Activated CD8-positive, alpha-beta memory T cell treated with anti-CD3 and anti-CD28 coated beads for 48 hours (primary cell): ENCODE results near the gene IGSF21.

Experiments used
- DNase-seq, 3 experiments: peaks; one replicate each; pipeline ENCODE4 v3.0.0-alpha.2; 2020; ENCODE audit warnings: low read depth in 2 of 3, low spot score in 2 of 3

Gene IGSF21

GRCh38 chr1:18175530-18176377 is 68.2 kb downstream of the IGSF21 start:
- no peak for DNase-seq

DNA sequence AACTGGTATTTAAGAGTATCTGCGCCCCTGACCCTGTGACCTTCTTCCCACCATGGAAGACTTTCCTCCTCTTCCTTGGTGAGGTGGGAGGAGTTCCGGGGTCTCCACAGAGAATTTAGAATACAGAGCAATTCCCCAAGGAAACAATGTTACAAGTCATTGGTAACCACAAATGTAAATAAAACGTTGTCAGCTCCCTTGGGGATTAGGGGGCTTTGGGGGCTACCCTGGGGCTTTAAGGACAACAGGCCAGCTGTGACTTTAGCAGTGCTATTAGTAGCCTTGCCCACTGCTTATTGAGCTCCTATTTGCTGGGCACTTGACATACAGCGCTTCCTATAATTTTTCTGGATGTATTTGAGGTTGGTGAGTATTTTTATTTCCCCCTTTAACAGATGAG is 69.0 kb downstream of the IGSF21 start:
- no peak for DNase-seq

DNA sequence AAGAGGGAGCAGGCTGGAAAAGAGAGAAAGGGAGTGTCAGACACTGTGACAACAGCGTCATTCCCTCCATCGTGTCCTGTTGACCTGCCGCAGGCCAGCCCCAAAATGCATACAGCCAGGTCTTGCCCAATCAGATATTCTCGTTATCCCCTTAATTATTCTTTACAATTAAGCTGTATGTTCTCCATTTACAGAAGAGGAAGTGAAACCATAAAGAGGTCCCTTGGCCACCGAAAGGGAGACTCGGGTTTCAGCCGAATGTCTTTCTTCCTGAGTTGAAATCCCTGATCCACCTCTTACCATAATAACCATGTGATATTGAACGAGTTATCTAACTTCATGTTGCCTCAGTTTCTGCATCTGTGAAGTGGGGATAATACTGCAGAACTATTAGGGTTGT is 70.5 kb downstream of the IGSF21 start:
- no peak for DNase-seq

DNA sequence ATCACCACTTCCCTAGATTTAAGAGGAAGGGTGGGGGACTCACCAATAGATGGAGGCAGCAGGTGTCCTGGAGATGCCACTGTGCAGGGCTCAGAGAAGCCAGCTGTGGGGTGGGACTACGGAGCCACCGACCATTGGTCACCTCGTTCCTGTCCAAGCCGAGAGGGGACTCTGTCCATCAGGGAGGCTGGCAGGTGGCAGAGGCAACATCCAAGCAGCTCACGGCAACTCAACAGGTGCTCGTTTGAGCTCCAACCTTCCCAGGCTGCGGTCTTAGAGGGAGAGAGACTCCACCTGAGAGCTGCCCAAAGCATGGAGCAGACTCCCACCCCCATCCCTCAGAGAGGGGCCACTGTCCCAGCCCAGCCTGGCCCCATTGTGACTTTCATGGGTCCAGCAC is 71.4 kb downstream of the IGSF21 start:
- no peak for DNase-seq

DNA sequence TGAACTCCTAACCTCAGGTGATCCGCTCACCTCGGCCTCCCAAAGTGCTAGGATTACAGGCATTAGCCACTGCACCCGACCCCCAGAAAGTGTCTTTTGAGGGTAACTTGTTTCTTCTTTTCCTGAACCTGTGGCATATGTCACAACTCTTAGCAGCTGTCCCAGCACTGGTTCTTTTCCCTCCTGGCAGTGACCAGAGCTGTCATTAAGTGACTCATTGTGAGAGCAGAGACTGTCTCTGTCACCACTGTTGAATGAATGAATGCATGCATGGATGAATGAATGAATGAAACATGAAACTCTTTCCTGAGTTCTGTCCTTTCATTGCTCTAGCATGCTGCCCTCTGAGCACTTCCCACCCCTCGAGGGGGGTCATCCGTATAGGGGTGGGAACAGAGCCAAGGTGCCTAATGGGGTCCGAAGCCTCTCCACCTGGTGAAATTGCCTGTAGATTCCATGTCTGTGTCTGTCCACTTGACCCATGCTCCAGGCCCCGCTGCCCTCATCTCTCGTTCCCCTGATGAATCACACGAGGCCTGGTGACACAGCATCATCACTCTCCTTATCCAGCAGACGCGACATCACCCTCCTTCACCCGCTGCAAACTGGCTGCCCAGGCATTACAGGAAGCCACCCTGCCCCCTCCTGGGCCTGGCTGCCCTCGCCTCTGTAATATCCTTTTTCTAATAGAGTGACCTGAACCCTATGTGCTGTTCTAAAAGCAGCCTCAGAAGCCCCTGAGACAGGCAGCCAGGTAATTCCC is 75.0 kb downstream of the IGSF21 start:
- DNase-seq: no peak

DNA sequence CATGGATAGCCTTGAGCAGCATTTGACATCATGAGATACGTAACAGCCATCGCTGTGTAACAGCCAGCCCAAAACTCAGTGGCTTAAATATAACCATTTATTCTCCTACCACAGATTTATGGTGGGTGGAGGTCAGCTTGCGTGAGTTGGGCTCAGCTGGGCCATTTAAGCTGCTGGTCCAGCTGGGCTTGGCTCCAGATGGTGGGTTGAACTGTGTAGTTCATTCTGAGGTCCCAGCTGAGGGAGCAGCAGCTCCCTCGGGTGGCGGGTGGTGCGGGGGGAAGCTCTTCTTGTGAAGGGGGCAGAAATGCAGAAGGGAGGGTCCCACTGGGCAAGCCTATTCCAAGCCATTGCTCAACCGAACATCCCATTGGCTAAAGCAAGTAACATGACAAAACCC is 75.9 kb downstream of the IGSF21 start:
- no peak for DNase-seq

GRCh38 chr1:18187054-18187453 is 79.5 kb downstream of the IGSF21 start:
- no peak for DNase-seq

DNA sequence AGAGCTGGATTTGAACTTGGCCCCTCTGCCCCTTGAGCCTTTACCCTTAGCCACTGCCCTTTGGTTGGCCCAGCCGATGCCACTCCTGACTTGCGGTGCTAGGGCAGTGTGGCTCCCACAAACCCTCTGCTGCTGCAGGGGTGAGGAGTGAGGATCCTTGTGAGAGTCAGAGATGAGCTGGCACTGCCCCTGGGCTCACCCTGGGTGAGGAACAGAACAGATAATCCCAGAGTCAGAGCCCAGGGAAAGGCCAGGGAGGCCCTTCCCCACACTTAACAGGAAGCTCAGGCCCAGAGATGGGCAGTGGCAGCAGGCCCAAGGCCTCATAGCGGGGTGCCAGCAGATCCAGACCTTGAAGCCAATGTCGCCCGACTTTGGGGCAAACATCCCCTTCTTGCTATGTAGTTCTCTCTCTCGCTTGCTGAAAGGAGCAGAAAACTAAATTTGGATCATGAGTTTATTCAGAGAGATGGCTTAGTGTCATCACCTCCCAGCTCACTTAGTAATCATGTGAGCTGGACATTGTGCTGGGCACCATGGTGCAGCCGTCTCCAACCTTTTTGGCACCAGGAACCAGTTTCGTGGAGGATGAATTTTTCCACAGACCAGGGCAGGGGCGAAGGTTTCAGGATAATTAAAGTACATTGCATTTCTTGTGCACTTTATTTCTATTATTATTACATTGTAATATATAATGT is 81.4 kb downstream of the IGSF21 start:
- DNase-seq: no peak

DNA sequence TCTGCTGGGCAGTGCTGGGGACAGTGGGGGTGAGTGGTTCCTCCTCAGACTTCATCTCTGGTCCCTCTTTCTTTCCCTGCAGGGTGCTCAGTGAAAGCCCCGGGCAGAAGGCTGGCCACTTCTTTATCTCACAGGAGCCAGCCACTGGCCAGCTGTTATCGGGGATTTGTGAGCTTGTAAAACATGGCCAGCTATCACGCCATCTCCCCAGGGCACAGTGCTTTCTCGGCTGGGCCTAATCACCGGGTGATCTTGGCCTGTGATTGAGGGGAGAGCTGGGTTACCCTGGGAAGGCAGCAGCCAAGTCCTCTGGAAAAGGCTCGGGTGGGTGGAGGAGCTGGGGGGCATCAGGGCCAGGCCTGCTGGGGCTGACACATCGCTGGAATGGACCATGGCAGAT is 83.0 kb downstream of the IGSF21 start:
- no peak for DNase-seq

DNA sequence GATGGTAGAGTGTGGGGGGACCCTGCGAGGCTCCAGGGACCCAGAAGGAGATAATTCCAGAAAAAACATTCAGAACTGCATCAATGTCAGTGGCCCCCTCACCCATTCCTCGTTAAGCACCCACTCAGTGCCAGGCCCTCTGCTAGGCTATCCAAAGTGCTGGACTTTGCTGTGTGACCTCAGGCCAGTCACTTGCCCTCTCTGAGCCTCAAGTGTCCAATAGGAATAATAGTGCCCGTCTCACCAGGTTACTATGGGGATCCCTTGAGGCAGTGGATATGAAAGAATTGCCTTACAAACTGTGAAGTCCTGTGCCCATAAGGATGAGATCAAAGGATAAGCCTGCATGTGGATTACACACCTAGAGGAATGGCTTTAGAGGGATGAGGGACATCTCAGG is 83.4 kb downstream of the IGSF21 start:
- no peak for DNase-seq

DNA sequence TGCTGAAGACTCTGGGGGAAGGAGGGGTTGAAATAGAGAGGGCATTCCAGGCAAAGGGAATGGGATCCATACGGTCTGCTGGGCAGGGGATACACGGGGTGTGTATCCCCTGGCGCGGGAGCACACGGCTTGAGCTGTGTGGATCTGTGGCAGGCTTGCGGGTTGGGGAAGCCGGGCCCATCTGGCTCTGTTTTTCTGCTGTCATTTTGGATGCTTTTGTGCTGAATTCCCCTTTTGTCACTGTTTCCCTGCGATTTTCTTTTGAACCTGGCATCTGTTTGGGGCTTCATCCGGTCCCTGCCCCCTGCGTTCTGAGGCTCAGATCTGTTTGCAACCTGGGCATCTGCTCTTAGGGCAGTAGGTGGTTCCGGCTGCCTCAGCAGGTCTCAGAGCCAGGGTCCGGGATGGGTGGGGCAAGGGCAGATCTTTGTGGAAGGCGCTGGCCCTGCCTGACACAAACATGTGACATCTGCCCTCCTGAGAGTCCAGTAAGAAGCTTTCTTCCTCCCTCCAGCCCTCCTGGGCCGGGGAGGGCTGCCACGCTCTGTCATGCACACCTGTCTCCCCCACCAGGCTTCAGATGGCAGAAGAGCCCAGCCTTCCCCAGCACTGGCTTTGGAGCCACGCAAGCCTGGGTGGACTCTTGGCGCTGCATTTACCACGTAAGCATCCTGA is 84.0 kb downstream of the IGSF21 start:
- no peak for DNase-seq

DNA sequence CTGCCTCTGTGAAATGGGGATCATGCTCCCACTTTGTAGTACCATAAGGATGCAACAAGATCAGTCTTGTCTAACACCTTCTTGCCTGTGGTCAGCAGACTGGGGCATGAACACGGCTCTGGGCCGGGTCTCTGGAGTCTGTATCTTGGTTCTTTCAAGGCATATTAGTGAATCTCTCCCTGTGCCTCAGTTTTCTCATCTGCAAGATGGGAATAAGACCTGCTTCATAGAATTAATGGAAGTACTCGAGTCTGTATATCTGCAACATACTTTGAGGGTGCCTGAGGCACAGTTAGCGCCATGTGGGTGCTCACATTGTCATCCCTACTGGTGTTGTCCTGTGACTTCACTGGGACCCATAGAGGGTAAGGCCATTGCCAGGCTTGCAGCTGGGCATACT is 84.6 kb downstream of the IGSF21 start:
- no peak for DNase-seq

- DNase-seq: no peak
Measured at GRCh38 chr1:18192974-18193373, 85.4 kb downstream of the IGSF21 start.

- DNase-seq: no peak
Measured at GRCh38 chr1:18197299-18197698, 89.7 kb downstream of the IGSF21 start.

- no peak for DNase-seq
Measured at GRCh38 chr1:18198260-18198659, 90.7 kb downstream of the IGSF21 start.

DNA sequence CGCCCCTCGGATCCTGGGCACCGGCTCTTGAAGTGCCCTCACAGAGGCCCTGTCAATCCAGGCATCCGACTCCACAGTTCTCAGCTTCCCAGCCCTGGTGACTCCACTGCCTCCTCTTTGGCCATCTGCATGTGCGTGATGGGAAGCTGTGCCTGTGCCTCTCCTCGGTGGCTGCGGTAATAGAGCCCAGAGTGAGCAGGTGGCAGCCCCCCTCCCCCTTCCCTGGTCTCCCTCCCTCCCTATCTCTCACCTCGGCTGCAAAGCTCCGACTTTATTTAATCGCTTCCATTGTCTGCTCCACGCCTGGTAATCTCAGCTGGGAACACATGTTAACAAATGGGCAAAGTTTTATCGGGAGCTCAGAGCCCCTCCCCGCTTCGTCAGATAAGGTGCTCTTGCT is 91.9 kb downstream of the IGSF21 start:
- DNase-seq: no peak

DNA sequence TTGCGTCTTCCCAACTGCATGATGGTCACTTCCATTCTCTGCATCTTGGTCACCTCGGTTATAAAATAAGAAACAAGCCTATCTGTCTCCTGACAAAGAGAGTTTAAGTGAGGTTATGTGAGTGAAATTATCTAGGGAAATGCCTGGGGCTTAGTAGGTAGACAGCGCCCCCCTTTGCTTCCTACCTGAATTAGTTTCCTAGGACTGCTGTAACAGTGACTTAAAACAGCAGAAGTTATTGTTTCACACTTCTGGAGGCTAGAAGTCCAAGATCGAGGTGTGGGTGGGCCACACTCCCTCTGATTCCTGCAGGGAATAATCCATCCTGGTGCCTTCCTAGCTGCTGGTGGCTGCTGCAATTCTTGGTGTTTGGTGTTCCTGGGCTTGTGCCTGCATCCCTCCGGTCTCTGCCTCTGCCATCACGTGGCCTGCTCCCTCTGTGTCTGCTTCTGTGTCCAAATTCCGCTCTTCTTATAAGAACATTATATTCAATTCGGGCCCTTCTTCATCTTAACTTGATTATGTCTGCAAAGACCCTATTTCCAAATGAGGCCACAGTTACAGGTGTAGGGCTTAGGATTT is 92.6 kb downstream of the IGSF21 start:
- no peak for DNase-seq

DNA sequence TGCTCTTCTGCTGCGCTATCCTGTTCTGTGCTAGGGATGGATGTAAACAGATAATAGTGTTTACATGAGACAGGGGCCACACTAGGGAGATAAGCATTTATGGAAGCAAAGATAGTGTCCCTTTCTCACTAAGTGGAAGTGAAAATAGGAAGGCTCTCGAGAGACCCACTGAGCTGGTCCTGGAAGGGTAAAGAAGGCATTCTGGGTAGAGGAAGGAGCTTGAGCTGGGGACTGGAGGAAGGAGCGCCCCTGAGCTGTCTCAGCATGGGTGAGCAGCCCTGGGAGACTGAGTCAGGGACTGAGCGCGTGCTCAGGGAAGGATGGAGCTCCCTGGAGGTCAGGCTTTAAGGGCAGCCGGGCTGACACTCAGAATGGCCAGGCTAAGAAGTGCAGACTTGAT is 93.3 kb downstream of the IGSF21 start:
- no peak for DNase-seq

DNA sequence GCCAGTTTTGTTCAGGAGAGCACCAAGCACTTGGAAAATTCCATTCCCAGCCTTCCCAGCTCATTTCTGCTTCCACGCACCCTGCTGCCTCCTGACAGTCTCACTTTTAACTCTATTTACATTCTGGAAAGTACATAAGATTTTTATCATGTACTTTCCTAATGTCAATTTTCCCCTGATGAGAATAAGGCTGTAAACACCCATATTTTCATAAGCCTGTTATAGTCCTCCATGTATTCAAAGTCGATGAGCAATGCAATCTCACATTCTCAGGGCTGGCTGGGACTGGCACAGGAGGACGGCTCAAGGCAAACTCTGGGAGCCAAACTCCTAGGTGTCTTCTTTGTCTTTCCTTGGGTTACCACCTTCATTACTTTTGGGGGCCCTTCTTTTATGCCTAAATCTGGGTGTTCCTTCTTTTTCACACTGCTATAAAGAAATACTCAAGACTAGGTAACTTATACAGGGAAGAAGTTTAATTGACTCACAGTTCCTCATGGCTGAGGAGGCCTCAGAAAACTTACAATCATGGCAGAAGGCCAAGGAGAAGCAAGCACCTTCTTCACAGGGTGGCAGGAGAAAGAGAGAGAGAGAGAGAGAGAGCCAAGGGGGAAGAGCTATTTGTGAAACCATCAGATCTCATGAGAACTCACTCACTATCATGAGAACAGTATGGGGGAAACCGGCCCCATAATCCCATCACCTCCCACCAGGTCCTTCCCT is 94.6 kb downstream of the IGSF21 start:
- DNase-seq: no peak

DNA sequence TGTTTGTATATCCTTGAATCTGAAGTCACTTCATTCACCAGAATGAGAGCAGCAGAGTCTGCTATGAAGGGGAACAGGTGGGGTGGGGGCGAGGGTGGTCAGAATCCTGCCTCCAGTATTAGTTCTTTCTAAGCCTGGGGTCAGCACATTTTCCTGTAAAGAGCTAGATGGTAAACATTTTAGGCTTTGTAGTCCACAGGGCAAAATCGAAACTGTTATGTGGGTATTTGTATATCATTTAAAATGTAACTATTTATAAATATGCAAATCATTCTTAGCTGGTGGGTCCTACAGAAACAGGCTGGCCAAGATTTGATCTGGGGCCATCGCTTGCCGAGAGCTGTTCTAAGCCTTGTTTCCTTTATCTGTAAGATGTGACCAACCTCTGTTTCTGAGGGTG is 96.0 kb downstream of the IGSF21 start:
- no peak for DNase-seq
